PC-3 (cell line): ENCODE results near the gene ZDHHC5. TPM values are rescaled to one million over a fixed set of nuclear protein-coding genes. Genes with fewer than 3 reads are reported as not detected.

Experiments used
- ATAC-seq: fragments of 200-7000 bp; cut with Tn5 transposase; 2 replicates; pipeline ENCODE4 v1.9.1; 2020; ENCODE audit warnings: mild to moderate bottlenecking, moderate library complexity
- BruUV-seq: library from RNA; stranded (reverse); fragments of 400-500 nt; replicated peaks from 2 replicates; lab custom pipeline; 2021; lab: Mats Ljungman, UMichigan
- CTCF ChIA-PET: fragments of 300-600 bp; sonication (Branson Sonifier 250); formaldehyde crosslinking; loops from one replicate; lab custom pipeline; 2022; ENCODE audit warnings: antibody characterized with exemption; lab: Charles Lee
- POLR2A ChIA-PET: fragments of 300-600 bp; sonication (Branson Sonifier 250); formaldehyde crosslinking; loops from one replicate; lab custom pipeline; 2022; ENCODE audit warnings: antibody characterized with exemption; ENCODE audit not compliant: unreplicated experiment; lab: Charles Lee
- DNase-seq: peaks from one replicate; pipeline ENCODE4 v3.0.0-alpha.2; 2015
- H2AFZ ChIP-seq: fragments of 300-600 bp; sonication (generic); 2 replicates; pipeline ENCODE4 v1.6.0; 2016; ENCODE audit warnings: antibody characterized with exemption, low read length
- H3F3A ChIP-seq: fragments of 300-600 bp; sonication (generic); one replicate; pipeline ENCODE4 v1.6.0; 2017; ENCODE audit warnings: antibody characterized with exemption, low read length, control low read depth, mild to moderate bottlenecking; ENCODE audit not compliant: unreplicated experiment
- H3K27ac ChIP-seq: fragments of 300-600 bp; sonication (generic); 2 replicates; pipeline ENCODE4 v1.5.1; 2016; ENCODE audit warnings: mild to moderate bottlenecking, low read length
- H3K27me3 ChIP-seq: fragments of 300-600 bp; sonication (generic); 2 replicates; pipeline ENCODE4 v1.6.1; 2016; ENCODE audit warnings: low read length, mixed read lengths
- H3K36me3 ChIP-seq: fragments of 300-600 bp; sonication (generic); 2 replicates; pipeline ENCODE4 v1.6.1; 2016; ENCODE audit warnings: low read depth, mixed run types, low read length, mixed read lengths
- H3K4me1 ChIP-seq: fragments of 300-600 bp; sonication (generic); 2 replicates; pipeline ENCODE4 v1.5.1; 2016; ENCODE audit warnings: low read length; ENCODE audit not compliant: insufficient read depth
- H3K4me2 ChIP-seq: fragments of 300-600 bp; sonication (generic); 2 replicates; pipeline ENCODE4 v1.6.0; 2016; ENCODE audit warnings: low read length
- H3K4me3 ChIP-seq: fragments of 300-600 bp; sonication (generic); 2 replicates; pipeline ENCODE4 v1.5.1; 2016; ENCODE audit warnings: mild to moderate bottlenecking, low read length, mixed read lengths
- H3K79me2 ChIP-seq: fragments of 300-600 bp; sonication (generic); 2 replicates; pipeline ENCODE4 v1.6.1; 2017; ENCODE audit warnings: low read length, mixed read lengths
- H3K9ac ChIP-seq: fragments of 300-600 bp; sonication (generic); 2 replicates; pipeline ENCODE4 v1.6.0; 2016; ENCODE audit warnings: mild to moderate bottlenecking, low read length
- H3K9me2 ChIP-seq: fragments of 300-600 bp; sonication (generic); replicated peaks from 2 replicates; pipeline ENCODE4 v1.6.1; 2016; ENCODE audit warnings: mixed run types, low read length, mixed read lengths
- H3K9me3 ChIP-seq: fragments of 300-600 bp; sonication (generic); 2 replicates; pipeline ENCODE4 v1.6.1; 2016; ENCODE audit warnings: low read length, mixed read lengths
- H4K20me1 ChIP-seq: fragments of 300-600 bp; sonication (generic); 2 replicates; pipeline ENCODE4 v1.6.1; 2016; ENCODE audit warnings: low read length, mixed read lengths
- EZH2phosphoT487 ChIP-seq: fragments of 300-600 bp; sonication (generic); IDR thresholded peaks from 2 replicates; pipeline ENCODE4 v1.6.1; 2018; ENCODE audit warnings: mild to moderate bottlenecking, antibody characterized with exemption, low read length, borderline replicate concordance
- intact Hi-C: fragments of 100-400 bp; cut with micrococcal nuclease; formaldehyde crosslinking; loops from 2 replicates; pipeline ENCODE4 v1.9.0; 2023
- total RNA-seq: library from RNA; depleted of rRNA; stranded (reverse); fragments of >200 nt; gene quantifications from 2 replicates; pipeline ENCODE4 v1.2.3, GENCODE V29; 2014
- TF ChIP-seq, protein P1 (sequence below): fragments of 300-600 bp; sonication (generic); conservative IDR thresholded peaks from 2 replicates; pipeline ENCODE4 v1.5.1; 2017; ENCODE audit warnings: antibody characterized with exemption, low read depth, mild to moderate bottlenecking, low read length

Gene ZDHHC5
- total RNA-seq, 1 experiment from 2014 or later: 86.7 TPM

DNA sequence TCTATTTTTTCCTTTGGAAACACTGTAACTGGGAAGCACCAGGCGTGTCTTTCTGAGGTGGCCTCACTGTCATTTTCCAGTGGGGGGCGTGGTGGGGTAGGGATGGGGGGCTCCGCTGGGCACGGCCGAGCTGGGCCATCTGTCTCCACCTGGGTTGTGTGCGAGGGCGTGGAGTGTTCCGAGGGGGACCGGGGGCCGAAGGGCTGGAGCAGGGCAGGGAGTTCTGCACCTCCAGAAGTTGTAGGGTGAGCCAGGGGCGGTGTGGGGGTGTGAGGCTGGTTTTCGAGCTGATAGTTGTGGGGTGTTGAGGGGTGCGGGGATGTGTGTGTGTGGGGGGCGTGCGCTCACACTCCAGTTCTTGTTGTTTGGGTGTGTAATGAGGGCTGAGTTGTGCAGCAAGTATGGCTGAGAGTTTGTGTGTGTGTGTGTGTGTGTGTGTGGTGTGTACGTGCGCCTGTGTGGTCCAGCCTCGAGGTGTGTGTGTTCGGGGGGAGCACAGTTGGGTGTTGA, 29.0 kb upstream of the ZDHHC5 start:
- peak overlapping the region; percentile 91 for H3K4me3 ChIP-seq
- TF ChIP-seq EZH2phosphoT487: no peak
- TF ChIP-seq, protein P1, sequence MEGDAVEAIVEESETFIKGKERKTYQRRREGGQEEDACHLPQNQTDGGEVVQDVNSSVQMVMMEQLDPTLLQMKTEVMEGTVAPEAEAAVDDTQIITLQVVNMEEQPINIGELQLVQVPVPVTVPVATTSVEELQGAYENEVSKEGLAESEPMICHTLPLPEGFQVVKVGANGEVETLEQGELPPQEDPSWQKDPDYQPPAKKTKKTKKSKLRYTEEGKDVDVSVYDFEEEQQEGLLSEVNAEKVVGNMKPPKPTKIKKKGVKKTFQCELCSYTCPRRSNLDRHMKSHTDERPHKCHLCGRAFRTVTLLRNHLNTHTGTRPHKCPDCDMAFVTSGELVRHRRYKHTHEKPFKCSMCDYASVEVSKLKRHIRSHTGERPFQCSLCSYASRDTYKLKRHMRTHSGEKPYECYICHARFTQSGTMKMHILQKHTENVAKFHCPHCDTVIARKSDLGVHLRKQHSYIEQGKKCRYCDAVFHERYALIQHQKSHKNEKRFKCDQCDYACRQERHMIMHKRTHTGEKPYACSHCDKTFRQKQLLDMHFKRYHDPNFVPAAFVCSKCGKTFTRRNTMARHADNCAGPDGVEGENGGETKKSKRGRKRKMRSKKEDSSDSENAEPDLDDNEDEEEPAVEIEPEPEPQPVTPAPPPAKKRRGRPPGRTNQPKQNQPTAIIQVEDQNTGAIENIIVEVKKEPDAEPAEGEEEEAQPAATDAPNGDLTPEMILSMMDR: peak; percentile 27; the same call in 1 of the 2 replicates
- no peaks in the 10 kb centered on the region for H4K20me1 ChIP-seq
- peak; percentile 18 for ATAC-seq
- no peaks in the 10 kb centered on the region for H3F3A ChIP-seq
- H3K9ac ChIP-seq: peak overlapping the region; percentile 83
- no peaks in the 10 kb centered on the region for H3K36me3 ChIP-seq
- peak overlapping the region; percentile 94 for H2AFZ ChIP-seq
- peaks cover 14% of the 10 kb centered on the region for H3K4me1 ChIP-seq
- intact Hi-C loops: no loop called here
- no peaks in the 10 kb centered on the region for H3K9me2 ChIP-seq
- no peak overlapping the region for H3K27ac ChIP-seq
- no peak for DNase-seq
- ChIA-PET CTCF (interaction anchor here (0.5 to 0.8 kb wide), 2 partner anchors 12 to 293 kb away, joined by 3 to 10 read pairs; no protein-coding TSS in a partner anchor), POLR2A (no interaction called here)
- H3K27me3 ChIP-seq: 0 out of 2 replicates have a peak, but pooled peaks cover 5% of the 10 kb centered on the region
- H3K4me2 ChIP-seq: peak overlapping the region; percentile 97
- H3K9me3 ChIP-seq: no peaks in the 10 kb centered on the region
- H3K79me2 ChIP-seq: peaks cover 27% of the 10 kb centered on the region
- no TSS peak for BruUV-seq

DNA sequence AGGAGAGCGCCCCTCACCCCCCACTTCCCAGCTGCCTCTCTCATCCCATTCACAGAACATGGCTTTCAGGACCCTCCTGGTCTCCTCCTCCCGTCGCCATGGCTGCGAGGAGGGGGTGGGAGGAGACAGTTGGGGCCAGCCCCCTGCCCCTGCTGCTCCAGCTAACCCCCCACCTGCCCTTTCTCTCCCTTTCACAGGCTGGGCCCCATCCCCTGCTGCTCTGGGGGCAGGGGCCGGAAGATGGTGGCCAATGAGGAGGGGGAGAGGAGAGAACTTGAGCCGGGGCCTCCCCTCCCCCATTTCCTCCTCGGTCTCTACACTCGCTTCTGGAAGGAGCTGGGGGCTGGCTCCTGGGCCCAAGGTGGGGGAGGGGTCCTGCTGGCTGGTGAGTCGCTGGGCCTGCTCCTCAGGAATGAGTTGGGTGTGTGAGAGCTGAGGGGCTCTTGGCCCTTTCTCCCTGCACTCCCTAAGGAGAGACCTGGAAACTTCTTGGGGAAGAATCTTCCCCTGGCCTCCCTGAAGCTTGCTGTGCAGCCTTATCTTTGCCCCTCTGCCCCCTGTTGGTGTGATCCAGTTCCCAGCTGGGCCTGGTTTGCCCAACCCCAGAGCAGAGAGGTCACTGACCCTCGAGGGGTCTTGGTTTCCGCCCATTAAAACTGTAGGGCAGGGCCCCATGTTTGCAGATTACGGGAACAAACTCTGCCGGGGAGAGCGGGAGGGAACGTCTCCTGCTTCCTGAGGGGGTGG, 28.4 kb upstream of the ZDHHC5 start:
- peaks cover 14% of the 10 kb centered on the region for H3K4me1 ChIP-seq
- H3K9ac ChIP-seq: peak overlapping the region; percentile 83
- peak overlapping the region; percentile 97 for H3K4me2 ChIP-seq
- peaks cover 27% of the 10 kb centered on the region for H3K79me2 ChIP-seq
- H3F3A ChIP-seq: no peaks in the 10 kb centered on the region
- DNase-seq: peak; percentile 51
- H3K9me3 ChIP-seq: no peaks in the 10 kb centered on the region
- ChIA-PET CTCF (interaction anchor here (2.8 kb wide), 1 partner anchor 146 kb away, joined by 12 read pairs; no protein-coding TSS in a partner anchor), POLR2A (interaction anchor here (0.6 kb wide), 1 partner anchor 57 kb away, joined by 3 read pairs; no protein-coding TSS in a partner anchor)
- no peaks in the 10 kb centered on the region for H3K36me3 ChIP-seq
- H3K4me3 ChIP-seq: peak overlapping the region; percentile 91
- H3K27me3 ChIP-seq: 0 out of 2 replicates have a peak, but pooled peaks cover 2% of the 10 kb centered on the region
- BruUV-seq: no TSS peak
- no peaks in the 10 kb centered on the region for H3K9me2 ChIP-seq
- intact Hi-C loops: loop anchor here (2.0 kb wide), 1 partner anchor 295 kb away; no protein-coding TSS in a partner anchor
- TF ChIP-seq EZH2phosphoT487: no peak
- TF ChIP-seq, protein P1: peak; percentile 29
- no peak overlapping the region for H3K27ac ChIP-seq
- ATAC-seq: peak; percentile 7; the same call in 1 of the 2 replicates
- peak overlapping the region; percentile 94 for H2AFZ ChIP-seq
- no peaks in the 10 kb centered on the region for H4K20me1 ChIP-seq
